WTC11 (cell line): ENCODE results near the gene FOXJ2. TPM values are rescaled to one million over a fixed set of nuclear protein-coding genes. Genes with fewer than 3 reads are reported as not detected.

ENCODE experiments used
- ATAC-seq: fragments of 200-7000 bp; cut with Tn5 transposase; 2 replicates; pipeline ENCODE4 v1.10.0; 2021; ENCODE audit warnings: mild to moderate bottlenecking, moderate library complexity
- CTCF ChIA-PET: fragments of 300-600 bp; sonication (Branson Sonifier 250); formaldehyde crosslinking; loops from one replicate; lab custom pipeline; 2021; ENCODE audit warnings: antibody characterized with exemption; lab: Charles Lee
- POLR2A ChIA-PET: fragments of 350-600 bp; sonication (Branson Sonifier 250); formaldehyde crosslinking; loops from one replicate; lab custom pipeline; 2021; ENCODE audit warnings: antibody characterized with exemption; lab: Charles Lee
- DNase-seq: peaks from one replicate; pipeline ENCODE4 v3.0.0; 2021; ENCODE audit warnings: low spot score
- H3K27ac Mint-ChIP-seq: 2 replicates; pipeline ENCODE4 v1.8.0; 2021; ENCODE audit warnings: mixed read lengths
- H3K27me3 Mint-ChIP-seq: 2 replicates; pipeline ENCODE4 v1.8.0; 2021; ENCODE audit warnings: low read depth, mild to moderate bottlenecking, moderate library complexity, mixed read lengths
- H3K36me3 Mint-ChIP-seq: 2 replicates; pipeline ENCODE4 v1.8.0; 2021; ENCODE audit warnings: mixed read lengths
- H3K4me1 Mint-ChIP-seq: 2 replicates; pipeline ENCODE4 v1.8.0; 2022; ENCODE audit warnings: mixed read lengths
- H3K4me3 Mint-ChIP-seq: 2 replicates; pipeline ENCODE4 v1.8.0; 2021; ENCODE audit warnings: mild to moderate bottlenecking, moderate library complexity, mixed read lengths
- H3K9me3 Mint-ChIP-seq: 2 replicates; pipeline ENCODE4 v1.8.0; 2021; ENCODE audit warnings: mixed read lengths
- E2F5 ChIP-seq: sonication (generic); formaldehyde crosslinking; IDR thresholded peaks from 2 replicates; pipeline ENCODE4 v1.8.1; 2022; ENCODE audit warnings: mild to moderate bottlenecking, moderate library complexity, missing genetic modification reagents
- ELF4 ChIP-seq: sonication (generic); formaldehyde crosslinking; IDR thresholded peaks from 2 replicates; pipeline ENCODE4 v1.8.1; 2022; ENCODE audit warnings: low read depth, mild to moderate bottlenecking, moderate library complexity, missing genetic modification reagents
- FOXK1 ChIP-seq: sonication (generic); formaldehyde crosslinking; IDR thresholded peaks from 2 replicates; pipeline ENCODE4 v1.8.0; 2022; ENCODE audit warnings: mild to moderate bottlenecking, moderate library complexity, missing genetic modification reagents
- HMGA2 ChIP-seq: fragments of 250-450 bp; sonication (Bioruptor Pico); IDR thresholded peaks from 2 replicates; pipeline ENCODE4 v1.4.0; 2021; ENCODE audit warnings: mild to moderate bottlenecking, moderate library complexity
- IRF2 ChIP-seq: sonication (generic); formaldehyde crosslinking; IDR thresholded peaks from 2 replicates; pipeline ENCODE4 v1.8.0; 2022; ENCODE audit warnings: low read depth, missing genetic modification reagents, borderline replicate concordance
- JUN ChIP-seq: sonication (generic); formaldehyde crosslinking; IDR thresholded peaks from 2 replicates; pipeline ENCODE4 v1.8.0; 2023; ENCODE audit warnings: mild to moderate bottlenecking, missing genetic modification reagents
- MXD4 ChIP-seq: fragments of 250-450 bp; sonication (Bioruptor Pico); IDR thresholded peaks from 2 replicates; pipeline ENCODE4 v1.8.0; 2021; ENCODE audit warnings: mild to moderate bottlenecking, moderate library complexity, borderline replicate concordance
- STAT6 ChIP-seq: sonication (generic); formaldehyde crosslinking; conservative IDR thresholded peaks from 2 replicates; pipeline ENCODE4 v1.8.1; 2023; ENCODE audit warnings: mild to moderate bottlenecking, low read depth, missing genetic modification reagents, moderate library complexity
- ZBTB21 ChIP-seq: sonication (generic); formaldehyde crosslinking; IDR thresholded peaks from 2 replicates; pipeline ENCODE4 v1.8.1; 2023; ENCODE audit warnings: mild to moderate bottlenecking, missing genetic modification reagents, borderline replicate concordance
- ZNF138 ChIP-seq: sonication (generic); formaldehyde crosslinking; conservative IDR thresholded peaks from 2 replicates; pipeline ENCODE4 v1.8.1; 2022; ENCODE audit warnings: mild to moderate bottlenecking, moderate library complexity, missing genetic modification reagents
- ZNF263 ChIP-seq: sonication (generic); formaldehyde crosslinking; IDR thresholded peaks from 2 replicates; pipeline ENCODE4 v1.8.1; 2022; ENCODE audit warnings: low read depth, mild to moderate bottlenecking, moderate library complexity, missing genetic modification reagents
- ZNF317 ChIP-seq: sonication (generic); formaldehyde crosslinking; IDR thresholded peaks from 2 replicates; pipeline ENCODE4 v1.8.1; 2023; ENCODE audit warnings: low read depth, mild to moderate bottlenecking, moderate library complexity, missing genetic modification reagents, borderline replicate concordance
- total RNA-seq: library from RNA; stranded (reverse); gene quantifications from 3 replicates; pipeline ENCODE4 v1.2.3, GENCODE V29; 2021
- TF ChIP-seq, protein P1 (sequence below): sonication (generic); formaldehyde crosslinking; IDR thresholded peaks from 2 replicates; pipeline ENCODE4 v1.8.0; 2022; ENCODE audit warnings: mild to moderate bottlenecking, missing genetic modification reagents
- TF ChIP-seq, protein P2 (sequence below): sonication (generic); formaldehyde crosslinking; IDR thresholded peaks from 2 replicates; pipeline ENCODE4 v1.8.0; 2022; ENCODE audit warnings: mild to moderate bottlenecking, missing genetic modification reagents
- TF ChIP-seq, protein P3 (sequence below): fragments of 250-450 bp; sonication (Bioruptor Pico); IDR thresholded peaks from 2 replicates; pipeline ENCODE4 v1.9.0; 2021; ENCODE audit warnings: mild to moderate bottlenecking
- TF ChIP-seq, protein P4 (sequence below): sonication (generic); formaldehyde crosslinking; IDR thresholded peaks from 2 replicates; pipeline ENCODE4 v1.8.0; 2022; ENCODE audit warnings: missing genetic modification reagents

Gene FOXJ2
- total RNA-seq, 1 experiment from 2014 or later: 12.7 TPM

DNA sequence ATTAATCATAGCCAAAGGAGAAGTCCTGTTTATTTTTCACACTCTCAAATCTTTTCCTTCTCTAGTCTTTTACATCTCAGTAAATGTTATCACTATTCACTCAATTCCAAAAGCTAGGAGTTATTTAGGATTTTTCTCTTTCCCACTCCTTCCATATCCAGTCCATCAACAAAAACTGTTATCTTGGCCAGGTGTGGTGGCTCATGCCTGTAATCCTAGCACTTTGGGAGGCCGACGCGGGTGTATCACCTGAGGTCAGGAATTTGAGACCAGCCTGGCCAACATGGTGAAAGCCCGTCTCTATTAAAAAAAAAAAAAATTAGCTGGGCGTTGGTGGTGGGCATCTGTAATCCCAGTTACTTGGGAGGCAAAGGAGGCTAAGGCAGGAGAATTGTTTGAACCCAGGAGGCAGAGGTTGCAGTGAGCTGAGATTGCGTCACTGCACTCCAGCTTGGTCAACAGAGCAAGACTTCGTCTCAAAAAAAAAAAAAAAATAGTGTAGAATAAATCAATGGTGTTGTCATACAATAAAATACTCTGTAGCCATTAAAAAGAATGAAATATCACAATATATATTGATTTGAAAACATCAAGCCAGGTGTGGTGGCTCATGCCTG, 46.6 kb upstream of the FOXJ2 start (continued):
- TF ChIP-seq ZNF138 (CRISPR knock-in tag) (no peak), STAT6 (no peak)
- TF ChIP-seq, protein P1, sequence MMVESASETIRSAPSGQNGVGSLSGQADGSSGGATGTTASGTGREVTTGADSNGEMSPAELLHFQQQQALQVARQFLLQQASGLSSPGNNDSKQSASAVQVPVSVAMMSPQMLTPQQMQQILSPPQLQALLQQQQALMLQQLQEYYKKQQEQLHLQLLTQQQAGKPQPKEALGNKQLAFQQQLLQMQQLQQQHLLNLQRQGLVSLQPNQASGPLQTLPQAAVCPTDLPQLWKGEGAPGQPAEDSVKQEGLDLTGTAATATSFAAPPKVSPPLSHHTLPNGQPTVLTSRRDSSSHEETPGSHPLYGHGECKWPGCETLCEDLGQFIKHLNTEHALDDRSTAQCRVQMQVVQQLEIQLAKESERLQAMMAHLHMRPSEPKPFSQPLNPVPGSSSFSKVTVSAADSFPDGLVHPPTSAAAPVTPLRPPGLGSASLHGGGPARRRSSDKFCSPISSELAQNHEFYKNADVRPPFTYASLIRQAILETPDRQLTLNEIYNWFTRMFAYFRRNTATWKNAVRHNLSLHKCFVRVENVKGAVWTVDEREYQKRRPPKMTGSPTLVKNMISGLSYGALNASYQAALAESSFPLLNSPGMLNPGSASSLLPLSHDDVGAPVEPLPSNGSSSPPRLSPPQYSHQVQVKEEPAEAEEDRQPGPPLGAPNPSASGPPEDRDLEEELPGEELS (CRISPR knock-in tag): no peak
- TF ChIP-seq, all 79 proteins: peak for 0

- Mint-ChIP-seq H3K27me3 (no peaks in the 10 kb centered on the region), H3K36me3 (no peaks in the 10 kb centered on the region), H3K4me1 (peaks cover 9% of the 10 kb centered on the region), H3K9me3 (no peaks in the 10 kb centered on the region), H3K4me3 (no peak overlapping the region), H3K27ac (peak overlapping the region; percentile 22; the same call in 1 of the 2 replicates)
- TF ChIP-seq ZBTB21 (CRISPR knock-in tag): no peak
- TF ChIP-seq HMGA2 (CRISPR knock-in tag): no peak
- TF ChIP-seq ZNF263 (CRISPR knock-in tag): no peak
- no peak for TF ChIP-seq FOXK1 (CRISPR knock-in tag)
- ChIA-PET CTCF (no interaction called here), POLR2A (no interaction called here)
- no peak for DNase-seq
- ATAC-seq: no peak
These were observed 42.6 kb upstream of the FOXJ2 start for GRCh38 chr12:7989827-7990491.

GRCh38 chr12:7991535-7991934, 41.0 kb upstream of the FOXJ2 start:
- peaks cover 3% of the 10 kb centered on the region; the same call in 1 of the 2 replicates for H3K9me3 Mint-ChIP-seq
- H3K4me3 Mint-ChIP-seq: no peak overlapping the region
- no peak for TF ChIP-seq ZNF317
- TF ChIP-seq E2F5 (CRISPR knock-in tag): no peak
- TF ChIP-seq, protein P2, sequence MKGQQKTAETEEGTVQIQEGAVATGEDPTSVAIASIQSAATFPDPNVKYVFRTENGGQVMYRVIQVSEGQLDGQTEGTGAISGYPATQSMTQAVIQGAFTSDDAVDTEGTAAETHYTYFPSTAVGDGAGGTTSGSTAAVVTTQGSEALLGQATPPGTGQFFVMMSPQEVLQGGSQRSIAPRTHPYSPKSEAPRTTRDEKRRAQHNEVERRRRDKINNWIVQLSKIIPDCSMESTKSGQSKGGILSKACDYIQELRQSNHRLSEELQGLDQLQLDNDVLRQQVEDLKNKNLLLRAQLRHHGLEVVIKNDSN (CRISPR knock-in tag): no peak
- TF ChIP-seq JUN: no peak
- no peaks in the 10 kb centered on the region for H3K27me3 Mint-ChIP-seq
- H3K27ac Mint-ChIP-seq: no peak overlapping the region
- peaks cover 12% of the 10 kb centered on the region for H3K4me1 Mint-ChIP-seq
- ATAC-seq (no peak), DNase-seq (no peak)
- peaks cover 2% of the 10 kb centered on the region; the same call in 1 of the 2 replicates for H3K36me3 Mint-ChIP-seq
- CTCF ChIA-PET: interaction anchor here (0.9 to 1.0 kb wide), 2 partner anchors 55 to 58 kb away, joined by 3 to 4 read pairs; no protein-coding TSS in a partner anchor
- POLR2A ChIA-PET: interaction anchor here (0.5 kb wide), 1 partner anchor 73 kb away, joined by 3 read pairs; no protein-coding TSS in a partner anchor

DNA sequence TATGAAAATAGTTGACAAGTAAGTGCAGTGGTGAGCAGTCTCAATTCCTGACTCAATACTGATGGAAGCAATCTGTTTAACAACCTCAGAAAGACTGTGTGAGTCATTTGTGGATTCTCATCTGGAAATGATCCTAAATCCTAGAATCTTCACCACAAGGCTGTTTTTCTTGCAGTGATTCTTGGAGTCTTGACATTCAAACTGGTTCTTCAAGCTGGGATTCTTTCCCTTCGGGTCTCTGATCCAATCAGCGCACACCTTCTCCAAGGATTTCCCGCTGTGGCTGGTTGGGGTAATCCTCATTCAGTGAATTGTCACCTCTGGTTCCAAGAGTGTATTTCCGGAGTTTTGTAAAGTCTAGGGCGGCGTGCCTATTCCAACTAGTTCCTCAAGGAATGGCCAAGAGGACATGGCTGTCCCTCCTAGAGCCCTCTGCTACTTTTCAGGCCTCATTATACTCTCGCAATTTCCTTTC, 37.7 kb upstream of the FOXJ2 start:
- Mint-ChIP-seq H3K27me3 (no peaks in the 10 kb centered on the region), H3K4me1 (peaks cover 12% of the 10 kb centered on the region), H3K36me3 (peaks cover 25% of the 10 kb centered on the region), H3K27ac (no peak overlapping the region), H3K9me3 (peaks cover 24% of the 10 kb centered on the region), H3K4me3 (0 out of 2 replicates have a peak overlapping the region, but pooled peaks have one; percentile 33)
- ATAC-seq (peak; percentile 72), DNase-seq (peak; percentile 25)
- POLR2A ChIA-PET: interaction anchor here (0.6 to 1.2 kb wide), 3 partner anchors 31 to 62 kb away, joined by 3 to 4 read pairs (median 3); no protein-coding TSS in a partner anchor
- CTCF ChIA-PET: interaction anchor here (0.6 to 4.0 kb wide), 21 partner anchors 8 to 802 kb away, joined by 3 to 54 read pairs (median 4); partner anchors contain the start of gene SLC2A3
- TF ChIP-seq, protein P3, sequence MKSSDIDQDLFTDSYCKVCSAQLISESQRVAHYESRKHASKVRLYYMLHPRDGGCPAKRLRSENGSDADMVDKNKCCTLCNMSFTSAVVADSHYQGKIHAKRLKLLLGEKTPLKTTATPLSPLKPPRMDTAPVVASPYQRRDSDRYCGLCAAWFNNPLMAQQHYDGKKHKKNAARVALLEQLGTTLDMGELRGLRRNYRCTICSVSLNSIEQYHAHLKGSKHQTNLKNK (CRISPR knock-in tag): no peak
- TF ChIP-seq IRF2 (CRISPR knock-in tag): no peak
- no peak for TF ChIP-seq ELF4 (CRISPR knock-in tag)
- no peak for TF ChIP-seq MXD4 (CRISPR knock-in tag)
- TF ChIP-seq, protein P4, sequence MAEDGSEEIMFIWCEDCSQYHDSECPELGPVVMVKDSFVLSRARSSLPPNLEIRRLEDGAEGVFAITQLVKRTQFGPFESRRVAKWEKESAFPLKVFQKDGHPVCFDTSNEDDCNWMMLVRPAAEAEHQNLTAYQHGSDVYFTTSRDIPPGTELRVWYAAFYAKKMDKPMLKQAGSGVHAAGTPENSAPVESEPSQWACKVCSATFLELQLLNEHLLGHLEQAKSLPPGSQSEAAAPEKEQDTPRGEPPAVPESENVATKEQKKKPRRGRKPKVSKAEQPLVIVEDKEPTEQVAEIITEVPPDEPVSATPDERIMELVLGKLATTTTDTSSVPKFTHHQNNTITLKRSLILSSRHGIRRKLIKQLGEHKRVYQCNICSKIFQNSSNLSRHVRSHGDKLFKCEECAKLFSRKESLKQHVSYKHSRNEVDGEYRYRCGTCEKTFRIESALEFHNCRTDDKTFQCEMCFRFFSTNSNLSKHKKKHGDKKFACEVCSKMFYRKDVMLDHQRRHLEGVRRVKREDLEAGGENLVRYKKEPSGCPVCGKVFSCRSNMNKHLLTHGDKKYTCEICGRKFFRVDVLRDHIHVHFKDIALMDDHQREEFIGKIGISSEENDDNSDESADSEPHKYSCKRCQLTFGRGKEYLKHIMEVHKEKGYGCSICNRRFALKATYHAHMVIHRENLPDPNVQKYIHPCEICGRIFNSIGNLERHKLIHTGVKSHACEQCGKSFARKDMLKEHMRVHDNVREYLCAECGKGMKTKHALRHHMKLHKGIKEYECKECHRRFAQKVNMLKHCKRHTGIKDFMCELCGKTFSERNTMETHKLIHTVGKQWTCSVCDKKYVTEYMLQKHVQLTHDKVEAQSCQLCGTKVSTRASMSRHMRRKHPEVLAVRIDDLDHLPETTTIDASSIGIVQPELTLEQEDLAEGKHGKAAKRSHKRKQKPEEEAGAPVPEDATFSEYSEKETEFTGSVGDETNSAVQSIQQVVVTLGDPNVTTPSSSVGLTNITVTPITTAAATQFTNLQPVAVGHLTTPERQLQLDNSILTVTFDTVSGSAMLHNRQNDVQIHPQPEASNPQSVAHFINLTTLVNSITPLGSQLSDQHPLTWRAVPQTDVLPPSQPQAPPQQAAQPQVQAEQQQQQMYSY (CRISPR knock-in tag): no peak
